Cerebellar cortex (tissue), 1 donor: ENCODE results near the gene SMIM27.
"Not testable (repeated sequence)": the region's sequence is repeated elsewhere in the genome, so short reads cannot be mapped to it uniquely, and the experiment has no call there.

Source experiments
- DNase-seq: peaks from one replicate; pipeline ENCODE4 v3.0.0-alpha.2; 2015; ENCODE audit warnings: low spot score

SMIM27 gene, protein sequence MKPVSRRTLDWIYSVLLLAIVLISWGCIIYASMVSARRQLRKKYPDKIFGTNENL

DNA sequence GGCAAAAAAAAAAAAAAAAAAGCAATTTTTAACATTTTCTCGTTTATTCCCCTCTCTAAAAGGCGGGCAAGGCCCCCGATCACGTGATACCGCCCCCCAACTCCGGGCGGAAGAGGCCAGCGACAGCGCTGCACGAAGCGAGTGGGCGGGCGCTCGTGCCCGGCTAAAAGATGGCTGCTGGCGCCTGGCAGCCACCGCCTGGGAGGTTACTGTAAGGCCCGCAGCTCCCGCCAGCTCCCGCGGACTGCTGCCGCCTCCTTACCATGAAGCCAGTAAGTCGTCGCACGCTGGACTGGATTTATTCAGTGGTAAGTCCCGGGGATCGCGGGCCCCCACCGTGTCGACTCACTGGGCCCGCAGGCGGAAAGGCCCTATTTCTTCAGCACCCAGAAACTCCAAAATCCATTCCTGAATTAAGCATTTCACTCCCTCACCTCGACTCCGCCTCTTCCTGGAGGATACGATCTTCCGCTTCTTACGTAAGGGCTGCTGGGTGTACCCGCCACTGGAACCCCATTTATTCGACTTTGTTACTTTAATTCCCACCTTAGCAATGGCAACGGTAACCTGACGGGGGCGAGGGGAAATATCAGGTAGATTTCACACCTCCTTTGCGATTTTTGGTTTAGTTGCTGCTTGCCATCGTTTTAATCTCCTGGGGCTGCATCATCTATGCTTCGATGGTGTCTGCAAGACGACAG, at the start of gene SMIM27, which contains the start of gene TOPORS:
Gene SMIM27 (plus strand): TSS at position 156 of the 701 bp plus-strand sequence. CDS start 108 bp downstream, at position 264.
Gene TOPORS (minus strand): TSS at position 415 of the 701 bp plus-strand sequence. CDS start 150 bp downstream, at position 265.
- DNase-seq: peak; percentile 97

DNA sequence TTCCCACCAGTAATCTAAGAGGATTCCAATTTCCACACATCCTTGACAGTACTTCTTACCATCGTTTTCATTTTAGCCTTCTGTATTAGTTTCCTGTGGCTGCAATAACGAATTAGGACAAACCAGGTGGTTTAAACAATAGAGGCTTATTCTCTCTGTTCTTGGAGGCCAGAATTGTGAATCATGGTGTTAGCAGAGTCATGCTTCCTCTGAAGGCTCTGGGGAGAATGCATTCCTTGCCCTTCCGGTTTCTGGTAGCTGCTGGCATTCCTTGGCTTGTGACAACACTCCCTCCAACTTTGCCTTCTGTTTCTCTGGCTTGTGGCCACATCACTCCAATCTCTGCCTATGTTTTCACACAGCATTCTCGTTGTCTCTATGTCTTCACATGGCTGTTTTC, 49.7 kb upstream of the SMIM27 start:
- DNase-seq: no peak

DNA sequence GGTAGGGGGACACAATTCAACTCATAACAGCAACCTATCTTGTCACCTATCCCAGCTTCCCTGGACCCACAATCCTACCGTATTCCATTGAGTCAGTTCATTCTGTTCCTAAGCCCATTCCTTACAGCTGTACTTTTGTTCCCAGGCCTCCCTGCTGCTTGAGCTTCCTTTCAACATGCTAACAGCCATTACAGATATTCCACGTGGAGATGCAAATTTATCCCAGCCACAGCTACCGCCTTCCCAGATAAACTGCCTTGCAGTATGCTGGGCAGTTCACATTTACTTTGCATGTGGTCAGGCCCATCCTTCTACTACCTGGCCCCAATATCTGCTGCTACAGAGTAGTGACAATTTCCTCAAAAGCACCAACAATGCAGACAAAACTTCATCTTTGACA, 49.1 kb upstream of the SMIM27 start:
- no peak for DNase-seq

DNA sequence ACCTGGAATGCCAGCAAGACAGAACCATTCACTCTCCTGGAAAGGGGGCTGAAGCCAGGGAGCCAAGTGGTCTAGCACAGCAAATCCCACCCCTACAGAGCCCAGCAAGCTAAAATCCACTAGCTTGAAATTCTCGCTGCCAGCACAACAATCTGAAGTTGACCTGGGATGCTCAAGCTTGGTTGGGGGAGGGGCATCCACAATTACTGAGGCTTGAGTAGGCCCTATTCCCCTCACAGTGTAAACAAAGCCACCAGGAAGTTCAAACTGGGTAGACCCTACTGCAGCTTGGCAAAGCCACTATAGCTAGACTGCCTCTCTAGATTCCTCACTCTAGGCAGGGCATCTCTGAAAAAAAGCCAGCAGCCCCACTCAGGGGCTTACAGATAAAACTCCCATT, 43.4 kb upstream of the SMIM27 start:
- no peak for DNase-seq

DNA sequence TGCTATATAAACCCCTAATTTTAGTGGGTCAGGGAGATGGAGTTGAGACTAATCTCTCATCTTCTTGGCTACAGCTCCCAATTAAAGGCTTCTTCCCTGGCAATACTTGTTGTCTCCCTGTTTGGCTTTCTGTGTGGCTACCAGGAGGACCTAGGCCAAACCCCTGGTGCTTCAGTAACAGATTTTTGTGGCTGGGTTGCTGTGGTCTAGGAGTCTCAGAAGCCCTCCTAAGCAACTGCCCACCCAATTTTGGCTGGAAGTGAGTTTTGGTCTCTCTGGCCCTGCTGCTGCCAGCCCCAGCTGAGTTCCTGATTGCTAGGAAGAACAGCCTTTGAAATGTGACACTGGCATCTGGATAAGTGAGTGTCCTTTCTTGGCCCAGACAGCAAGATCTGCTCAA, 35.9 kb upstream of the SMIM27 start:
- DNase-seq: no peak

DNA sequence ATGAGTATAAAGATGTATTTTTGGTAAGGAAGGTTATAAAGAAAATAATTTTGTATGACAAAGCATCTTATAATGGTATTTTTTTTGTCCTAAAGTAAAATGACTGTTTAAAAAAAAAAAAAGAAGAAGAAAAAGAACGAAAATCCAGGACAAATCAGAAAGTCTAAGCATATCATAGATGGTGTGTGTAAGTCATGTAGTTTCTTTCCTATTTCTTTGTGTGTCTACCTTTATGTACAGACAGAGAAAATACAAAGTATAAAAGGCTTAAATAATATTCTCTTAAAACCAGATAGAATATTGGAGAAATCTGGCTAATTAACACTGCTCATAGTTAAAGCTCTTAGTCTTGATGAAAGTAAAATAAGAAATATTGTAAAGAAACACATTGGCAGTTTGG, 33.9 kb upstream of the SMIM27 start:
- no peak for DNase-seq

DNA sequence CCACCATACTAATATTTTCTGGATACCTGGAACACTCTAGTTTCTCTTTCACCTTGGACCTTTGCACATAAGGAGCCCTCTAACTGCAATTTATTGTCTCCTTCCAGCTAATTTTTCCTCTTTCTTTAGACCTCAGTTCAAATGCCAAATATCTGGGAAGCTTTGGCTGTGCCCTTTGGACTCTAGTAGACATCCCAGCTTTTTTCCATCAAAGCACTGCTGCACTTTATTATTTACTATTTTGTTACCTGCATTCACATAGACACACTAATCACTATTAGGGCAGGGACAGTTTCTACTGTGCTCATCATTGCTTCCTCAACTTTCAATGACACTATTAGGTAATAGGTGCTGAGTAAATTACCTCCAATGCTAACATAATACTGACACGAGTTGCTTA, 28.2 kb upstream of the SMIM27 start:
- DNase-seq: no peak

DNA sequence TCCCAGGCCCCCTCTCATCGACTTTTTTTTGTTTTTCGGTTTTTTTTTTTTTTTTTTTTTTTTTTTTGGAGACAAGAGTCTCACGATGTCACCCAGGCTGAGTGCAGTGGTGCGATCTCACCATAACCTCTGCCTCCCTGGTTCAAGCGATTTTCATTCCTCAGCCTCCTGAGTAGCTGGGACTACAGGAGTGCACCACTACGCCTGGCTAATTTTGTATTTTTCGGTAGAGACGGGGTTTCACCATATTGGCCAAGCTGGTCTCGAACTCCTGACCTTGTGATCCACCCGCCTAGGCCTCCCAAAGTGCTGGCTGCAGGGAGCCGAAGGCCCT, 27.6 kb upstream of the SMIM27 start:
- not testable (repeated sequence) for DNase-seq

DNA sequence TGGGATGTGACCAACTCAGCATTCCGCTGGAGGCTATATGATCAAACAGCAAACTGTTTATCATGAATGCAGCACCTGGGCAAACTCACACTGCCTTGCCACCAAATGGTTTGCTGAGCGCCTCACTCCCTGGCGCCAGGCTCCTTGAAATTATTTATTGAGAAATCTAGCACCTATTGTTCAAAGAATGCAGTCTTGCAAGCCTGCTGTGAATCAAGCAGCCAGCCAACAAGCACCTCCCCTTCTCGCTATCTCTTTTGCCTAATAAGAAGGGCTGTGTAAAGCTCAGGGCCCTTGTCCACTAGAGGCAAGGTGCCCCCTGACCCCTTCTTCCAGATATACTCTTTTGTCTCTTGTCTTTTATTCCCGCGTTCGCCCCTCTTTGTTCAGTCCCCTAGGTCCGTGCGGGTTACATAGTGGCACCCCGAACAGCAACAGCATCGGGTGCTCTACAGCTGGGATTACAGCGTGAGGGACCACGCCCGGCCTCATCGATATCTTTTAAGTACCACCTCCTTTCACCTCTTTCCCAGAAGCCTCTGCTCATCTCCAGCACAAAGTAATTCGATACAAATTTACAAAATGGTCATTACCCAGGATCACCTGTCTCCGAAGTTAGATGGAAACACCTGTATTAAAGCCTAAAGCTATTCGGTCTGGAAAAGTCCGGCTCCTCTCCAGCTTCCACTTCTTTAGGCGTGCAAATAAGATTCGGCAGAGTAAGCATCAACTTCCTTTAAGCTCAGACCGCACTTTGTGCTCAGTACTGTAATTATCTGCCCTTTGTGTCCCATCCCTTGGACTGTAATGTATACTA, 27.0 kb upstream of the SMIM27 start:
- DNase-seq: peak; percentile 25

DNA sequence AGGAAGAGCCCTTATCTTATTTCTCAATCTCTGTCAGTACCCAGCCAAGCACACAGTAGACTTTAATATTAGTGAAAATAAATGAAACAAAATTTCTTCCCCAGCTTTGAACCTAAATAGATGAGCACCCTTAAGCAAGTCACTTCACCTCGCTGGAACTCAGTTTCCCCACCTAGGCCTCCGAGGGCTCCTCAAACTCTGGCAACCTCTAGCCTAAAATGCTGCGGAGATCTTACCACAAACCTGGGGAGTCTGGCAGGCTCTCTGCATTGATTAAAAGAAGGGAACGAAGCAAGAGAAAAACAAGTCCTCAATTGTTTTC, 26.5 kb upstream of the SMIM27 start:
- no peak for DNase-seq

DNA sequence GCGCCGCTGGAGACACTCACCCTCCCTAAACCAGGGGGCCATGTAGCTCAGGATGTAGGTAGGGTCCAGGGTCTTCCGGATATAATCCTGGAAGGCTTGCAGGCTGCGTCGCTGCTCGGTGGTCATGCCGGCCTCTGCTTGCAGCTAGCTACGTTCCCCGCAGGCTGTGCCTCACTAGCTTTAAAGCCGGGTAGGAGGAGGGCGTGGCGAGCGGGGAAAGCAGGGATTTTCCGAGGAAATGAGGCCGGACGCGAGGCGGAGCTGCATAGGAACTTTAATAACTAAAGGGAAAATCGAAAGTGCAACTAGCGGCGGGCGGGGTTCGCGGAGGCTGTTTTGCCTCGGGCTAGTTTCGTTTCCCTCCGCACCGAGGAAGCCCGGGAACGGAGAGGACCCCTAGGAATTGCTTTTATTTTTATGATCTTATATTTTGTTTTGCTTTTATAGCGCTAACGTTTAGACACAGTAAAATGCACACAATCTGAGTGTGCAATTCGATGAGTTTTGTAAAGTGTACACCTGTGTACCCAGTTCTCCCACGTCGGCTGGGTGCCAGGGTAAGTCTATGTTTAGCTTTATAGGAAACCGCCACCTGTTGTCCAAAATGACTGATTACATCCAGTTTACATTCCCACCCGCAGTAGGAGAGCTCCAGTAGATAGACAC, 26.0 kb upstream of the SMIM27 start, which contains the start of gene RIGI:
Gene RIGI (minus strand): TSS at position 156 of the 666 bp plus-strand sequence. CDS start 30 bp downstream, at position 126.
- peak; percentile 84 for DNase-seq

DNA sequence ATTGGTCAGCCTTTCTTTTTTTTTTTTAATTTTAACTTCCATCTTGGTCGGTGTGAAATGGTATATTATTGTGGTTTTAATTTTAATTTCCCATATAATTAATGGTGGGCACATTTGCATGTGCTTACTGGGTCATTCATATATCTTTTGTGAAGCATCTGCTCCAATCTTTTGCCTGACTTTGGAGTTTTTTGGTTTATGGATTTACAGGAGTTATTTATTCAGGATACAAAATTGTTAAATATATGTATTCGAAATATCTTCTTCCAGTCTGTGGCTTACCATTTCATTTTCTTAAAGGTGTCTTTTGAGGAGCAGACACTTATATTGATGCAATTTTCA, 25.4 kb upstream of the SMIM27 start:
- no peak for DNase-seq

DNA sequence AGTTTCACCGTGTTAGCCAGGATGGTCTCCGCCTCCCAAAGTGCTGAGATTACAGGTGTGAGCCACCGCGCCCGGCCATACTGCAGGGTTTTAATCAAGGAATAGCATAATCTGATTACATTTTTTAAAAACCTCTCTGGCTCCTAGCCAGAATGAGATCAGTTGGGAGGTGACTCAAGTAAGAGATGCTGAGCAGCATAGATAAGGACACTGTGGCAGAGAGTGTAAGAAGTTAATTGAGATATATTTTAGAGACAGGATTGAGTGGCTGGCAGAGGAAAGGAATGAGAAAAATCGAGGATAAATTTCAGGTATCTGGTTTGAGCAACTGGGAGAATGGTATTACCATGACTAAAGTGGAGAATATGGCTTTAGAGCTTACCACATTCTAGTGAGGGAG, 18.8 kb upstream of the SMIM27 start:
- DNase-seq: no peak

DNA sequence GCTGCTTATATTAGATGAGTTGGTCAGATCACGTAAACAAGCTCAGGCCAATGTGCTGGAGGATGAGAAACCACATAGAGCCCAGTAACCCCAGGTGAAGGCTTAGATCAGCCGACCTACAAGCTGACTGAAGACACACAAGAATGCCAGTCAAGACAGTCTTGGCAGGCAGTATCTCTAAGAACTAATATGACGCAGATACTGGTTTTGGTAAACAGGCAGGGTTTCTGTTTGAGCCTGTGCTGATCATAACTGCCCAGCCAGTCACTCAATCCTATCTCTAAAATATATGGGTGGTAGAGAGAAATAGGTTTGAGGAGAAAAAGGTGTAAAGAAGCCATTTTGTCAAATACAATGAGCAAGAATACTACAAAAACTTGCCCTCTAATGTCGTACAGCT, 18.3 kb upstream of the SMIM27 start:
- DNase-seq: no peak

DNA sequence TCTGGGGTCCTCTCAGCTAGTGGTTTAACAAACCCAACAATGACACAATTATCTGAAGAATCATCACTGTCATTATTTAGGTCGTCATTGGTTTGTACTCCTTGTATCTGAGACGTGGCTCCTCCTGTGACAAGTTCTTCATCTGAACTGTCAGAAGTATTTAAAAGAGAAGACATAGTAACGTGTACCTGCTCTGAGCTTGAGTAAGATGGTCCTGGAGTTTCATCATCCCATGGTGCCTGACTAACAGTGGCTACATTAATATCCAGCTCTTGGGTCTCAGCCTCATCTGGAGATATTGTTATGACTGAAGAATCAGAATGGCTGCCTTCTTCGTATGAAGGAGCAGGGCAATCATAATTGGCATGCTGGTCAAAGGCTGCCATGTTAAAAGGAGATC, 9.1 kb upstream of the SMIM27 start:
- DNase-seq: no peak

DNA sequence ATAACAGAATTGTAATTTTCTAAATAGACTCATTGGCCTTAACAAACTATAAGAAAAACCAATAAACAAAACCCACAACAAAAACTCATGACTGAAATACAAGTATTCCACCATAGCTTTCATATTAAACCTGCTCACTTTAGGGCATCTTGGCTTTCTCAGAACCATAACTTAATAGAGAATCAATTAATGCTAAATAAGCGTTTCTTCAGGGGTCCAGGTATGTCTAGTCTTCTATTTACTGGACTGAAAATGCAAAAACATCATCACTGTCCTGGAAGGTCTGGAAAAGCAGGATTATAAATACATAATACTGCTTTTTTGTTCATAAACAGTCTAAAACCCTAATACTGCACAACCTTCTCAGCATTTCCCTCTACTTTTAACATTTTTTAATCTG, 6.2 kb upstream of the SMIM27 start:
- no peak for DNase-seq

DNA sequence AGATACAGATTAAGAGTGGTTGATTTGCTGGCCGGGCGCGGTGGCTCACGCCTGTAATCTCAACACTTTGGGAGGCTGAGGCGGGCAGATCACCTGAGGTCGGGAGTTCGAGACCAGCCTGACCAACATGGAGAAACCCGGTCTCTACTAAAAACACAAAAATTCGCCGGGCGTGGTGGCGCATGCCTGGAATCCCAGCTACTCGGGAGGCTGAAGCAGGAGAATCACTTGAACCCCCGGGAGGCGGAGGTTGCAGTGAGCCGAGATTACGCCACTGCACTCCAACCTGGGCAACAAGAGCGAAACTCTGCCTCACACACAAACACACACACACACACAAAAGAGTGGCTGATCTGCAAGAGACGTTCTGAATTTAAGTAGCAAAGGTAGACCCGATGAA, 3.9 kb upstream of the SMIM27 start:
- DNase-seq: not testable (repeated sequence)

DNA sequence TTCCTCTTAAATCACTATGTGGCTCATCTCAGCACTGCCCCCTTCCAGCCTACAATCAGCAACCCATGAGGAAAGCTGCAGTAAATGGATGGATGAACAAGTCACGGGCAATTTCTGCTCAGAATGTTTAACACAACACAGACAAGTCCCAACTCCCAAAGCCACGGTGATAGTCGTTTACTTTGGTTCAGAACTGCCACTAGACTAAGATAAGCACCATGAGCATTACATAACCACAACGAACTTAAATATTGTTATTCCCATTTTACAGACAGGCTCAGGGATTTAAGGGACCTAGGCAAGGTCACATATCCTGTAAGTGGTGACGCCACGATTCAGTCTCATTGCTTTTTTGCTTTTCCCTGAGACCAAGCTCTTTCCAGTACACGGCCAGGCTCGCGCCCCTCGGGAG, 2.0 kb upstream of the SMIM27 start:
- DNase-seq: peak; percentile 36

DNA sequence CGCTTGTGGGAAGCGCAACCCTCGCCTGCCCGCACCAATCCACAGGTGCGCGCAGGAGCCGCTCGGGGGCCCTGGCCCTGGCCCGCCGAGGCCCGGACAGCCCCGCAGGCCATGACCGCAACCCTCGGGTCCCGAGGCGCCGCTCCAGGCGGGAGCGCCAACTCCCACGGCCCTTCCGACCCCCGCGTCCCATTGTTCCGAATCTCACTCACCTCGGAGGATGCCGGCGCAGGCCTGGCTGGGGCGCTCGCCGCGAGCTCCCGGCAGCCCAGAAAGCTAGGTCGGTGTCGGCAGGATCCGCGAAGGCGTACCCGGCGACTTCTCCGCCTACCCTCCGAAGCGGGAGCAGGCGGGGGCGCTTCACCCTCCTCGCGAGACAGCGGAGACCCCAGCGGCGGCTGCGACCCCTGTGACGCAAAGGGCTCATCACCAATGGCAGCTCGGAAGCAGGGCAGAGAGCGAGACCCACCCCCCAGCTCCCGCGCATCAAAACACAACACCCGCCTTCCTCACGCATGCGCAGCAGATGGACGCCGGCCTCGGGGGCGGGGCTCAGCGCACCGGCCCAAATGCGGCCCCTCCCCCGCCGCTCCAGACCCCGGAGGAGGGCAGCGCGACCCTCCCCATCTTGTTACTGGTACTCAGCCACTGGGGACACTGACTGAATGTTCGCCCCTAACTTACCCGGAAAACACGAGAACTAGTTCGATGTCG, 1.4 kb upstream of the SMIM27 start:
- peak; percentile 96 for DNase-seq

DNA sequence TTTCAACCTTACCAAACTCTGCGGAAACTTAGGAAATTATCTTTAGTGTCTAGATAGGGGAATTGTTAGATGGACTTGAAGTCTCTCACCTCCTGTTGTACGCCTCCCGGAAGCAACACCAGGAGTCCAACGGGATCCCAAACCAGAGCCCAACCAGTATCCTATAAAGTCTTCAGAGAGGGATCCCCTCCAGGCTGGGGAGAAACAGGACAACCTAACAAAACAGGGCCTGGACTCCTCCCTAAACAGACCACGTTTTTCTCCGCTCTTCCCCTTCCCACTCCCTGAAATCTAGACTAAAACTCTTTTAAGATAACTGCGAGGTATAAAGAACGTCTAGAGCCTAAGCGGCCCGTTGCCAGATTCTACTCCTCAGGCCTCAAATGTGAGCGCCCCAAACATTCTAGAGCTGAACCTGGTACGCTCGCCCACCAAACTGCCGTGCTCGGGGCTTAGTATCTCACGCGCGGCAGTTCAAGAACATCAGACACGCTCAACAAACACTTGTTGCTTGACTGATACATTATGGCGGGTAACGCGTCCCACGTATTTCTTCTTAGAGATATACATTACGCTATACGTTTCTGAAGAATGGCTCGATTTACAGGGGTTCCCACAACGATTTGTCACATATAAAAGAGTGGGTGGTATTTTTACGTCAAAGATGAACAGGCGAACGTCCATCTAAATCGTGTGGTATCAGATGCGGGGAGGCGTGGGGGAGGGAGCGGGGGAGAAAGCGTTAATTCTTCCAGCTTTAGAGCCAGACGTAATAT, 663 bp upstream of the SMIM27 start:
- DNase-seq: peak; percentile 66

DNA sequence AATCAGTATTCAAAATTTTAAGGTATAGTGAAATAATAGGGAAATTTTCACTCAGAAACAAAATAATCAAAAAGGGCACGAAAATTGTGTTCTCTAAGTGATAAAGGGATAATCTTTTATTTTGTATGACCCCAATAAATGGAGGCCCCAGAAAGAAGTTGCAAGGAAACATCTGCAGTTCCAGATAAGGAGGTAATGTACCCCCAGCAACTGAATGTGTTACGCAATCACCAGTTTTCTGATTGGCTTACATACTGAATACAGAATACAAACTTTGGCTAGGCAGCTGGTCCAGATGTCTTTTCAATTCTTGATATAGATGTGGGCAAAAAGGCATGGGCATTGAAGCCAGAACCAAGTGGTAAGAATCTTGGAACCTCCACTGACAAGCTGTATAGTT, 2.0 kb downstream of the SMIM27 start:
- DNase-seq: no peak

DNA sequence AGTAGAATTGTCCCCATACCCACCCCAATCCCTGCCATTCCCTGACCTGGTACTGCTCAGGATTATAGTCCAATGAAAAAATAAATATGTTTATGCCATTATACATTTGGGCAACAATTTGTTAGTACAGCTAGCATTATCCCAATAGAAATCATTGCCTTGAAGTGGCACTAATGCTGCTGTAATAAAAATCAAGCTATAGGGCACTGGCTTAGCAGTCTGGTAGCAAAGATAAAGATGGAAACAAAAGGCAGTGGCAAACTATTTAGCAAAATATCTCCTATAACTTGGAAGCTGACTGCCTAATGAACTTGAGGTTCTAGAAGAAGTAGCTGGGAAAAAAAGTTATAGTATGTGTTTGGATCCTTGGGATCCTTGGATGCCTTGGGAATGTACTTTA, 2.5 kb downstream of the SMIM27 start:
- DNase-seq: no peak
